Endothelial cell of umbilical vein (primary cell): ENCODE measurements around the gene GLIS2. TPM values are rescaled to one million over a fixed set of nuclear protein-coding genes. Genes with fewer than 3 reads are reported as not detected.

ENCODE experiments used
- BruUV-seq: library from RNA; stranded (reverse); fragments of 400-500 nt; replicated peaks from 2 replicates; lab custom pipeline; 2021; lab: Mats Ljungman, UMichigan
- CTCF ChIA-PET: fragments of 300-600, 350-600 bp; sonication (Branson Sonifier 250); formaldehyde crosslinking; loops from one replicate; lab custom pipeline; 2021; ENCODE audit warnings: antibody characterized with exemption, inconsistent platforms; lab: Charles Lee
- POLR2A ChIA-PET: fragments of 300-600, 350-600 bp; sonication (Branson Sonifier 250); formaldehyde crosslinking; loops from one replicate; lab custom pipeline; 2021; ENCODE audit warnings: antibody characterized with exemption, inconsistent platforms; lab: Charles Lee
- DNase-seq: peaks from one replicate; pipeline ENCODE4 v3.0.0-alpha.2; 2011; ENCODE audit warnings: low read depth, low spot score
- FAIRE-seq: peaks from 2 replicates; lab custom pipeline; 2011; peaks lifted over from hg19 to GRCh38; lab: Jason Lieb, UNC
- H2AFZ ChIP-seq: 2 replicates; pipeline ENCODE4 v1.6.0; 2012; ENCODE audit warnings: low read depth, low read length, control low read depth, inconsistent platforms
- H3K27ac ChIP-seq: 2 replicates; pipeline ENCODE4 v1.5.1; 2011; ENCODE audit warnings: low read depth, mild to moderate bottlenecking, control low read depth, low read length, moderate library complexity; ENCODE audit not compliant: insufficient read depth
- H3K27me3 ChIP-seq, 2 experiments: 2 replicates each; pipeline versions ENCODE4 v1.6.0 to v1.6.1; 2011; ENCODE audit warnings: low read length in 2 of 2, mixed read lengths in 1 of 2; ENCODE audit not compliant: control insufficient read depth in 2 of 2, insufficient read depth in 2 of 2
- H3K36me3 ChIP-seq, 2 experiments: 2 replicates in 1 of 2; 3 replicates in 1 of 2; pipeline ENCODE4 v1.5.1; 2011; ENCODE audit warnings: low read length in 2 of 2, mild to moderate bottlenecking in 1 of 2, moderate library complexity in 1 of 2; ENCODE audit not compliant: control insufficient read depth in 2 of 2, insufficient read depth in 2 of 2; ENCODE audit errors: extremely low read depth in 1 of 2
- H3K4me1 ChIP-seq: 3 replicates; pipeline ENCODE4 v1.5.1; 2011; ENCODE audit warnings: mild to moderate bottlenecking, low read length; ENCODE audit not compliant: control insufficient read depth, insufficient read depth; ENCODE audit errors: extremely low read depth
- H3K4me2 ChIP-seq: 2 replicates; pipeline ENCODE4 v1.6.1; 2011; ENCODE audit warnings: low read length, control low read depth, mixed read lengths; ENCODE audit not compliant: insufficient read depth
- H3K4me3 ChIP-seq, 3 experiments: fragments of 200-600 bp in 1 of 3; sonication (generic), shearing (Covaris generic) in 1 of 3; replicated peaks in 1 of 3; 2 replicates each; pipeline ENCODE4 v1.5.1; 2011 to 2016; ENCODE audit warnings: control low read depth in 3 of 3, low read length in 3 of 3, mild to moderate bottlenecking in 2 of 3, inconsistent platforms in 1 of 3, low read depth in 1 of 3, moderate library complexity in 1 of 3; ENCODE audit not compliant: insufficient read depth in 1 of 3
- H3K79me2 ChIP-seq: 2 replicates; pipeline ENCODE4 v1.6.0; 2012; ENCODE audit warnings: low read length, inconsistent platforms; ENCODE audit not compliant: control insufficient read depth, insufficient read depth
- H3K9ac ChIP-seq: replicated peaks from 2 replicates; pipeline ENCODE3; 2011; ENCODE audit warnings: low read length, control low read depth; ENCODE audit not compliant: insufficient read depth; ENCODE audit errors: extremely low read depth
- H3K9me1 ChIP-seq: replicated peaks from 3 replicates; pipeline ENCODE4 v1.6.0; 2011; ENCODE audit warnings: mild to moderate bottlenecking, low read length; ENCODE audit not compliant: control insufficient read depth, insufficient read depth; ENCODE audit errors: extremely low read depth
- H3K9me3 ChIP-seq: replicated peaks from 2 replicates; pipeline ENCODE4 v1.5.1; 2012; ENCODE audit warnings: low read length, inconsistent platforms; ENCODE audit not compliant: control insufficient read depth, insufficient read depth
- H4K20me1 ChIP-seq: replicated peaks from 2 replicates; pipeline ENCODE3; 2011; ENCODE audit warnings: mild to moderate bottlenecking, low read length; ENCODE audit not compliant: control insufficient read depth, insufficient read depth; ENCODE audit errors: extremely low read depth
- CTCF ChIP-seq, 2 donors: IDR thresholded peaks; 1 replicate in 1 of 2; 2 replicates in 1 of 2; pipeline ENCODE4 v1.5.1; 2011; ENCODE audit warnings: low read length in 2 of 2, mild to moderate bottlenecking in 2 of 2, moderate library complexity in 2 of 2, control low read depth in 1 of 2, inconsistent platforms in 1 of 2, low read depth in 1 of 2; ENCODE audit not compliant: insufficient read depth in 1 of 2; ENCODE audit errors: extremely low read depth in 1 of 2
- EZH2 ChIP-seq: IDR thresholded peaks from 2 replicates; pipeline ENCODE4 v1.6.1; 2012; ENCODE audit warnings: borderline replicate concordance, low read depth, mild to moderate bottlenecking, moderate library complexity, low read length, inconsistent platforms; ENCODE audit not compliant: severe bottlenecking
- FOS ChIP-seq: IDR thresholded peaks from 2 replicates; pipeline ENCODE4 v1.6.1; 2011; ENCODE audit warnings: mild to moderate bottlenecking, low read length, moderate library complexity, borderline replicate concordance; ENCODE audit not compliant: insufficient read depth
- GATA2 ChIP-seq: IDR thresholded peaks from 2 replicates; pipeline ENCODE4 v1.7.0; 2011; ENCODE audit warnings: low read depth, mild to moderate bottlenecking, moderate library complexity, mixed read lengths, low read length; ENCODE audit not compliant: insufficient read length, insufficient read depth
- JUN ChIP-seq: IDR thresholded peaks from 2 replicates; pipeline ENCODE4 v1.6.1; 2011; ENCODE audit warnings: borderline replicate concordance, low read depth; ENCODE audit not compliant: insufficient read length, insufficient read depth
- MAX ChIP-seq: IDR thresholded peaks from 2 replicates; pipeline ENCODE4 v1.6.1; 2011; ENCODE audit not compliant: insufficient read depth, insufficient read length
- MYC ChIP-seq: IDR thresholded peaks from one replicate; pipeline ENCODE4 v1.6.1; 2011; ENCODE audit warnings: mild to moderate bottlenecking, low read depth, low read length
- POLR2A ChIP-seq: IDR thresholded peaks from 2 replicates; pipeline ENCODE4 v1.6.1; 2012; ENCODE audit warnings: low read depth, mild to moderate bottlenecking, control low read depth, low read length
- POLR2AphosphoS5 ChIP-seq: IDR thresholded peaks from 2 replicates; pipeline ENCODE4 v1.6.1; 2012; ENCODE audit warnings: low read depth, mild to moderate bottlenecking, control low read depth, low read length, moderate library complexity; ENCODE audit not compliant: insufficient read depth
- dilution Hi-C: fragments of 300-500 bp; cut with MboI; formaldehyde crosslinking; loops from one replicate; pipeline ENCODE4 v1.15.0; 2019; ENCODE audit warnings: low sequenced_read_pairs; ENCODE audit not compliant: extremely low pct_ligation_motif_present
- intact Hi-C: fragments of 100-400 bp; cut with micrococcal nuclease; formaldehyde crosslinking; loops from one replicate; pipeline ENCODE4 v1.10.0; 2022
- polyA plus RNA-seq, 4 experiments: library from polyadenylated mRNA; depleted of rRNA in 3 of 4; stranded (reverse) in 3 of 4; unstranded in 1 of 4; fragments of >200 nt; gene quantifications; 2 replicates each; pipeline versions ENCODE4 v1.2.1 to v1.2.3, GENCODE V29; 2011 to 2012; ENCODE audit warnings: missing spikeins in 1 of 4
- total RNA-seq: library from RNA; stranded (reverse); gene quantifications from 2 replicates; pipeline ENCODE4 v1.2.3, GENCODE V29; 2021

The GLIS2 gene
- total and polyA plus RNA-seq, 2 donors (not counting 3 experiments of a cell fraction or from before 2014, with no cell fraction given), result 4.6 to 10.1 TPM

GRCh38 chr16:4301968-4302367 lies 13.9 kb upstream of the GLIS2 start:
- no peaks in the 10 kb centered on the region for H3K27me3 ChIP-seq
- H3K9me3 ChIP-seq, result no peaks in the 10 kb centered on the region
- peaks cover 14% of the 10 kb centered on the region for H3K4me1 ChIP-seq
- TF ChIP-seq FOS (no peak), POLR2AphosphoS5 (no peak)
- no peak overlapping the region for H2AFZ ChIP-seq
- POLR2A ChIA-PET, result interaction anchor here (0.7 kb wide), 1 partner anchor 49 kb away, joined by 3 read pairs; the partner anchor contains the start of gene PAM16
- no peak overlapping the region for H3K4me3 ChIP-seq
- intact Hi-C loops, result no loop called here
- no peak overlapping the region for H3K9ac ChIP-seq
- H4K20me1 ChIP-seq, result no peaks in the 10 kb centered on the region
- no peaks in the 10 kb centered on the region for H3K79me2 ChIP-seq
- FAIRE-seq, result no peak
- CTCF ChIA-PET, result interaction anchor here (1.7 to 6.0 kb wide), 2 partner anchors 8 to 13 kb away, joined by 7 to 58 read pairs; no protein-coding TSS in a partner anchor
- dilution Hi-C loops, result no loop called here
- H3K36me3 ChIP-seq, result no peaks in the 10 kb centered on the region
- DNase-seq, result no peak
- no peaks in the 10 kb centered on the region for H3K9me1 ChIP-seq
- BruUV-seq, result no TSS peak
- no peak overlapping the region for H3K4me2 ChIP-seq
- no peak overlapping the region for H3K27ac ChIP-seq

GRCh38 chr16:4303973-4304372 lies 11.9 kb upstream of the GLIS2 start:
- H3K4me1 ChIP-seq, result peaks cover 15% of the 10 kb centered on the region
- no peaks in the 10 kb centered on the region for H3K27me3 ChIP-seq
- no peak overlapping the region for H3K27ac ChIP-seq
- H3K4me2 ChIP-seq, result no peak overlapping the region
- TF ChIP-seq POLR2AphosphoS5, result no peak
- TF ChIP-seq MYC, result no peak
- TF ChIP-seq MAX, result no peak
- no peak for TF ChIP-seq EZH2
- no peak for TF ChIP-seq JUN
- no peak for TF ChIP-seq FOS
- no peak for TF ChIP-seq GATA2
- TF ChIP-seq POLR2A, result no peak
- no peak for TF ChIP-seq CTCF (IDR thresholded peaks at IDR 0.05; ENCODE audit: extremely low read depth in 1 of 2, insufficient read depth in 1 of 2, low read depth in 1 of 2, low read length in 2 of 2)
- no peaks in the 10 kb centered on the region for H3K36me3 ChIP-seq
- H3K9me3 ChIP-seq, result no peaks in the 10 kb centered on the region
- no peaks in the 10 kb centered on the region for H3K9me1 ChIP-seq
- intact Hi-C loops, result no loop called here
- DNase-seq (no peak), FAIRE-seq (no peak)
- ChIA-PET POLR2A (no interaction called here), CTCF (interaction anchor here (1.0 to 4.3 kb wide), 3 partner anchors 14 to 30 kb away, joined by 3 to 23 read pairs (median 5); no protein-coding TSS in a partner anchor)
- H3K4me3 ChIP-seq, result no peak overlapping the region
- BruUV-seq, result no TSS peak
- no peak overlapping the region for H2AFZ ChIP-seq
- H3K9ac ChIP-seq, result no peak overlapping the region
- dilution Hi-C loops, result no loop called here
- H3K79me2 ChIP-seq, result no peaks in the 10 kb centered on the region
- no peaks in the 10 kb centered on the region for H4K20me1 ChIP-seq
